HG02763 (cell line): Measurements from ENCODE around the gene AK4.

Experiments used
- ATAC-seq: cut with Tn5 transposase; IDR thresholded peaks from one replicate; pipeline ENCODE4 v1.9.1; 2021; ENCODE audit warnings: mild to moderate bottlenecking, moderate library complexity; ENCODE audit not compliant: unreplicated experiment

Gene AK4

DNA sequence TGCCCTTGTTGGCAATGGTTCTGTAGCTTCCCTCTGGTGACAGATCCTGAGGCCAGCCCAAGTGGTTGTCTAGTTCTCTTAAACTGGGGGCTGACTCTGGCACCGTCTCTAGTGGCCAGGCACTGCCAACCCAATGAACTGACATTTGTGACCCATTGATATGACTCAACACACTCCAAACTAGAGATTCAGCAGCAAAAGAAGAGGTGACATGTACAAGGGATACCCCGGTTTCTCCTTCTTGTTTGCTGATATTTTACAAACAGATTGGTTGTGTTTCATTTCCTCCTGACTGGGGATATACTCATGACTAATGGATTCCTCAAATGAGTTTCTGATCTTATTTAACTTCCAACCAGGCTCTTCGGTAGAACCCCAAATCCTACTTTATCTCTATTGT lies 95.5 kb downstream of the AK4 start:
- no peak for ATAC-seq

DNA sequence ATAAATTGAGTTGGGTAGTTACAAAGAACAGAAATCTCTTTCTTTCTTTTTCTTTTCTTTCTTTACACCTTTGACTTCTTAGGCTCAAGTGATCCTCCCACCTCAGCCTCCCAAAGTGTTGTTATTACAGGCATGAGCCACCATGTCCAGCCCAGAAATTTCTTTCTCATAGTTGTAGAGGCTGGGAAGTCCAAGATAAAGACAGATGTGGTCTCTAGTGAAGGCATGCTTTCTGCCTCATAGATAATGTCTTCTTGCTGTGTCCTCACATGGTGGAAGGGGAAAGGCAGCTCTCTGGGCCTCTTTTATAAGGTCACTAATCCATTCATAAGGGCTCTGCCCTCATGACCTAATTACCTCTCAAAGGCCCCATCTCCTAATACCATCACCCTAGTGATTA lies 97.3 kb downstream of the AK4 start:
- ATAC-seq, result no peak

DNA sequence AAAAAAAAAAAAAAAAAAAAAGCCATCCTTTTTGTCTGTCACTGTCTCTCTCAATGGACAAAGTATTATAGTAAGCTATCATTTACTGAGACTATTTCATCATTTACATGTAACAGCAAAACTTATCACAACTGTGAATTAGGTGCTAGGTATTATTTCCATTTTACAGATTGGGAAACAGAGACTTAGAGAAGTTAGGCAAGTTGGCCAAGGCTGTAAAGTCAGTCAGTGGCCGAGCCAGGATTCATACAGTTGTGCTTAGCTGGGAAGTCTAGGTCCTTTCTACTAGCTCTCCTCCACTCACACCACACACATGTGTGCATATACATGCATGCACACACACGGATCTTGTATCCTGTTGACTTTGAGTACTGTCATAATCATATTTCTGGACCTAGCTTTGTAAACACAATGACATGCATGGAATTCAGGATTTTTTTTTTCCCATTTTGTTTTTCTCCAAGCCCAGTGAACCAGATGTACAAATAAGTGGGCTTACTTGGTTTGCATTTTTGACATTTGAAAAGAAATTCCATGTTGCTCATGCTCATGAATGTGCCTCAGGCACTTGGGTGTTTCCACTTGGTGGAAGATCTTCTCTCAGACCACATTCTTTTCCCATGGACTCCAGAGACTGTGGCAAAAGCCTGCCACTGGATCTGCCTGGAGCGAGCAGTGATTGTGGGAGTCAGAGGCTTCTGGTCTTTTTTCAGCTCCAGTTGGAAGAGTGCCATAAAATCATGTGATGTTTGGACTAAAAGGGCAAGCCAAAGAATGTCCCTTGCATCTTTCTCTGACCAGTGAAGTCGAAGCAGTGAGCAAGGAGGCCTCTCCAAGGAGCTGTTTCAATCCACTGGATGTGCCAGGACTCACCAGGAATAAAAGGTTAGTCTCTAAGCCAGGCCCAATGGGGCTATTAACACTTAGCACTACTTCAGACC lies 99.7 kb downstream of the AK4 start:
- ATAC-seq, result no peak

DNA sequence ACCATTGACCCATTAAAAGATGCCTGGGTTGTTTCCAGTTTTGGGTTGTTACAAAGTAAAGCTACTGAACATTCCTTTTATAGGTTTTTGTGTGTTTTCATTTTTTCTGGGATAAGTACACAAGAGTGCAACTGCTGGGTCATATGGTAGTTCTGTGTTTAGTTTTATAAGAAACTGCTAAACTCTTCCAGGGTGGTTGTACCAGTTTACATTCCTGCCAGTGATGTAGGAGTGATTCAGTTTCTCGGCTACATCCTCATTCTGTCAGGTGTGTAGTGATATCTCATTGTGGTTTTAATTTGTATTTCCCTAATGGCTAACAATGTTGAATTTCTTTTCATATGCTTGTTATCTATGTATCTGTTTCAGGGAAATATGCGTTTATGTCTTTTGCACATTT lies 102.8 kb downstream of the AK4 start:
- no peak for ATAC-seq

DNA sequence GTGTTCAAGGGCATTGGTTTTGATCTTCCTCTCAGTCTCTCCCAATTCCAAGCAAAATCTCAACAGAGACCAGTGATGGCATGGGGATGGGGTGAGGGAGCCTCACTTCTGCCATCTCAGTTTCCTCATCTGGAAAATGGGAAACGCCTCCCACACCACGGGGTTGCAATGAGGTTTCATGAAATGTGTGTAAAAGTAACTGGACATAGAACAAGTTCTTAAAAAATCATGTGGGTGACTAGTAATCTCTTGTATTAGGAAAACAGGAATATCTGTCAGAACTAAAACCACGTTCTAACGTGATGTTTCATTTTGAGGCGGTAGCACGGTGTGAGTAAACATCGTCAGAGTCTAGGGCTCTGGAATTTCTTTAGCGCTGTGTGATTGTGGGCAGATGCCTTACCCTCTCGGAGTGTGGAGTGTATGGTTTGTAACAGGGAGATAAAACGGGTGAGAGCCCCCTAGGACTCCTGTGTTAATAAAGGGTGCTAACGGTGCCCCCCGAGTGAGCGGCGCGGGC lies 105.9 kb downstream of the AK4 start:
- peak; percentile 34 for ATAC-seq

DNA sequence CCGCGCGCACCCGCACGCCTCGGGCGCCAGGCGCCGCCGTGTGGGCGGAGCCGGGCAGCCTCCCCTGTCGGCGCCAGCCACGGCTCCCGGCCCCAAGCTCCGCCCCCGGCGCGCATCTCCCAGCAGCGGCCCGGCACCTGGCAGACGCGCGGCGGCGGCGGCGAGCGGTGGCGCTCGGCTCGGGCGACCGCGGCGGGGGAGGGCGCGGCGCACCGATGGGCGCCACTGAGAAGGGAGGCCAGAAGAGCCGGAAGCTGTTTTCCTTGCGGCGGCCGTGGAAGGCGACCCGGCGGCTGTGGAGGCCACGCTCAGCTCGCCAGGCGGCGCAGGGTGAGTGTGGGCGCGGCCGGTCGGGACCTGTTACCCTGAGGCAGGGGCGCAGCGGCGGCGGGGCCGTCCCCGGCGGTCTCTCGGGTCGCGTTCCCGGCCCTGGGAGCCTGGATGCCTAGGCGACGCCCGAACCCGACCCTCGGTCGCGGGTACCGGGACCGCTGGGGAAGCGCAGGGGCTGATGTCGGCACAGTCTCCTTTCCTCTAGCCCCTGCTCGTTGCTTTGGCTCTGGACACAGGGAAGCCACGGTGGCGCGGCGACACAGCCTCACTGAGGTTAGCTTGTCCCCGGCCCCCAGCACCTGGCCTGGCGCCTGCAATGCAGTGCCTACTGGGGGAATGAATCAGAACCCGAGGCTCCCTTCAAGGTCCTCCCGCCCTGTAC lies 106.5 kb downstream of the AK4 start:
- peak; percentile 96 for ATAC-seq

DNA sequence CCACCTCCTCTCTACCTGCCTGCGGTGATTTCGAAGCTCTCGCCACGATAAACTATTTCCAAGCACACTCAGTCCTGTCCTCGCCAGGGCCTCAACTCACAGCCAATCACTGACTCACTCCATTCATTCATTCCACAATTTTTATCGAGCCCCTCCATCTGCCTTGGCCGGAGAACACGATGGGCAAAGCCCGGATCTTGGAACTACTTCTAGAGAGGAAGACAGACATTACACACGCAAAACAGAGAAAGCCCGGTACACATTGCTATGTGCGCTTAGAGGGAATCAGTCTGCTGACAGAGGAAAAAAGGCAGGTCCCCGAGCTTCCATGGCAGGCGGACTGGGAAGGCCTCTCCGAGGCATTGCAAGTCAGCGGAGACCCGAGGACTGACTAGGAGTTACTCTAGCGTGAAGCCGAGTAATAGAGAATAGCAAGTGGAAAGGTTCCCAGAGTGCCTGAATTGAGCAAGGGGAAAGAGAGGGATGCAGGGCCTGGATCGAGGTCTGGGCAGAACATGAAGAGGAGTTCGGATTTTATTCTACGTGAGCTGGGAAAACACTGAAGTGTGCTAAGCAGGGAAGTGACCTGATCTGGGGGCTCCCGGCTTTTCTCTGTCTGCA lies 107.1 kb downstream of the AK4 start:
- no peak for ATAC-seq

DNA sequence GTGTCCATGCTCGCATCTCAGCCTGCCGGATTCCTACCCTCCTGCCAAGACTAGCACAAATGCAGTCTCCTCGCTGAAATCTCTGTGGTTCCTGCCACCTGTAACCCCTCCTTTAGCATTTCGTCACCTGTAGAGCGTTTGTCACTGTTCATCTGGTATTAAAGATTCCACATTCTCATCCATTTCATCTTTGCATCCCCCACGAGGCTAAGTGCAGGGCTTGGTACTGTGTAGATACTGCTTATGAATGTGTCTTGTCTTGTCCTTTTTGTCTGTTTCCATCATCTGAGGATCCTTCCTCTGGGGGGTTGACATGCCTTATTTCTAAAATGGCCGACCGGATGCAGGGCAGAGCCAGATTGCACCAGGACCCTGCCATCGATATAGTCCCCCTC lies 107.7 kb downstream of the AK4 start:
- ATAC-seq, result no peak

DNA sequence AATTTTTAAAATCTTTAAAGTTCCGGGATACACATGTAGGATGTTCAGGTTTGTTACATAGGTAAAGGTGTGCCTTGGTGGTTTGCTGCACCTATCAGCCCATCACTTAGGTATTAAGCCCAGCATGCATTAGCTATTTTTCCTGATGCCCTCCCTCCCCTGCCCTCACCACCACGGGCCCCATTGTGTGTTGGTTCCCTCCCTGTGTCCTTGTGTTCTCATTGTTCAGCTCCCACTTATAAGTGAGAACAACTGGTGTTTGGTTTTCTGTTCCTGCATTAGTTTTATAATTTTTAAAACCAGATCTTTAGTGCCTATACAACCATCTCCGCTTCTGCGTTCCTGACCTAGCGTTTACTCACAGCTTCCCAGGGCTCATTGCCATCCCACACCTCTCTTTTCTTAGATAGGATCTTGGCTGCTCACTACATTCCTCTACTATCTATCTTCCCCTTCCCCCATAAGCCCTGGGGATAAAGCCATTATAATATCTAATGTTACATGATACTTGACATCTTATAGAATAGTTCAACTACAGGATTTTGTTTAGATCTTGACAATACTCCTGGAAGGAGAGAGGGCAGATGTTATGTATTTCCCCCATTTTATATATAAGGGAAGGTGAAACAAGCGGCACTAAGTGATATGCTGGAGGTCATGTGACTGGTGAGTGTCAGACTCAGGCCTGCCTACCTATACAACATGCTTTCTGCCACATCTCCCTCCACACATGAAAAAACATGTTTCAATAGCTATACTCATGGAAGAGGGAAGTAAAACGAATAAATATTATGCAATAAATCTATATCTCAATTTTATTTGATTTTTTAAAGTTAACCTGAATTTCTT lies 109.1 kb downstream of the AK4 start:
- no peak for ATAC-seq

DNA sequence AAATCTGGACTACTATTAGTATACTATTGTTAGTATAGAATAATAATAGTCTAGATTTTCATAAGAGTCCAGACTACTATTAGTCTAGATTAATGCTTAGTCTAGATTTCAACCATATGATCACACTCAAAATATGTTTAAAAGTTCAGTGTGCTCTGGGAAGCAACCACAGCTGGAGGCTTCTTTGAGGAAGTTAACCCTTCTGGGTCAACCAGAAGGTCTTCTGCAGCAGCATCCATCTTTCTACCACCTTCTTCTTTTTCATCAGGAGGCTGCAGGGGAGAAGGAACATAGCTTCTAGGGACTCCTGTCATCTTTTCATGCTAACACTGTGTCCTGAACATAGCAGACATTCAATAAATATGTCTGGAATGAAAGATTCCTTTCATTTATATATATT lies 110.1 kb downstream of the AK4 start:
- no peak for ATAC-seq

DNA sequence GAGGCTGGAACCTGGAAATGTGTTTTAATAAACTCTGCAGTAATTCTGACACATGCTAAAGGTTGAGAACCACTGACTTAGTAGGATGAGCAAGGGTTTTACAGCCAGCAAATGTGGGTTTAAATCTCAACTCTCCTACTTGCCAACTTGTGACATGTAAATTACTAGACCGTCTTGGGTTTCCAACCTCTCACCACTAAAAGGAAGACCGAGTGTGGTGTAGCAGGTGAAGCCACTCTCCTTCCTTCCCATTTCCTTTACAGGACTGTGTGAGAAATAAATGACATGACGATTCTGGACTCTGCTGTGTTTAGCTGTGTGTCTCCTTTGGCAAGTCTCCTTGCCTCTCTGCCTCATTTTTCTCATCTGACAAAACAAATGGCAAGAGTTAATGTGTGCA lies 111.8 kb downstream of the AK4 start:
- no peak for ATAC-seq

DNA sequence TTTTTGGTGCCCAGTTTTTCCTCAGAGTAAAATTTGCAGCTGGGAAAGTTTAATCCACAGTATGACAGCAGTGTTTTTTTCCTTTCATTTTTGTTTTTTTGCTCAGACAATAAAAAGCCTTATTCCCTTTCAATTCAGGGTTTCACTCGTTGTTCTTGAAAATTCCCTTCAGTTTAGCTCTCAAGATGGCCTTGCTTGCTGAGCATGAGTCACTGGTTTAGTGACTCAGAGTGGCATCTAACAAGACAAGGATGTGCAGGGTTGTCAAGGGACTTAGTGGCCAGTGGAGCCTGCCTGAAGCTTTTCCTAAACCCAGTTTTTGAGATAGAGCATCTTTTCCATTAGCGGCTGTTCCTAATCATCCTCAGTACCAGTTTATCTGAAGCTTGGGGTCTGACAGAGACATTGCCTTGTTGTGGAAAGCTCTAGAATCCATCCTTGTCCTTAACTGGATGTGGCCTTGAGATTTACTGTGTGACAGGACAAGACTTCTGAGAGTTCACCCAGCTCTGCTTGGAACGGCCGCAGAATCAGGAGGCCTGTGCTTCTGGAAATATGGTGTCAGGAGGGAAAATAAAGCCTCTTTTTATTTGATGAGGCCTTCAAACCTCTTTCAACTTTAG lies 113.0 kb downstream of the AK4 start:
- peak; percentile 38 for ATAC-seq

DNA sequence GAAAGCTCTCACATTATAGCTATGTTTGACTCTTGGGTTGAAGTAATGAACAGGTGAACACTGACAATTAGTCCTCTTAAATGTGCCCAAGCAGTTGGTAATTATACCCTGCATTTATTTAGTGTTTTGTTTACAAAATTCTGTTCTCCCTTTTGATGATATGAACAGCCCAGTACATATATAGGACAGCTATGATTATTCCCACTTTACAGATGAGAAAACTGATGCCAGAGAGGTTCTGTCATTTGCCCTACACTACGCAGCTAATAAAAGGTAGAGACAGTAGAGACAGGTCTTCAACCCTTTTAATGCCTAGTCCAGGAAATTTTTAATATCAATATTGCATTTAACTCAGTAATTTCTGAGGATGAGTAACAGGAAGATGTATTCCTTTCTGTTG lies 115.3 kb downstream of the AK4 start:
- no peak for ATAC-seq

DNA sequence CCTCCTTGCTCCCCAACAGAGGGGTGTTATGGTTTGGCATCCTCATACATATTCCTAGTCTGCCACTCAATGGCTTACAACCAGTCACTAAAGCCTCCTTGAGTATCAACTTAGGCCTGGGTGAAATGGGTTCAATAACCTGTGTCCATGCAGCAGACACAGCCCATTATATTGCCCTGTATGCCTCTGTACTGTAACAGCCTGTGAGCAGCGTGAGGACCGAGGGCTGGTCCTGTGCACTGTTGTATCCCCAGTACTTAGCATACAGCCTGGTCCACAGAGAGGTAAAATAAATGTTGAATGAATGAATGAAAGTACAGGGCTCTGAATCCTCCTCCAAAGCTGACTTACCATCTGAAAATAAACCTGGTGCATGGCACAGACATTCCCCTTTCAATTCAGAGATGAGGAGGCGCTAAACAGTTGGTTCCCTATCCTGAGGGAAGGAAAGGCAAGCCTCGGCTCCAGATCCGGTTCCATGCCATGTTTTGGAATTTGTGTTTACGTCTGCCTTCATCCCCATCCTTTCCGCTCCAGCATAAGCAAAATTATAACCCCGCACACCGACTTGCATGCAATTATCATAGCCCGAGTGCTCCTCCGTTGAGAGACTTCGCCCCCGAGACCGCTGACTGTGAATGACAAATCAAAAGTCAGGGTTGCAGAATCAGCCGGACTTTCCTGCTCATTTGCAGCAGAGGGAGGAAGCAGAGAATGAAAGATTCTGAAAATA lies 116.4 kb downstream of the AK4 start:
- no peak for ATAC-seq

DNA sequence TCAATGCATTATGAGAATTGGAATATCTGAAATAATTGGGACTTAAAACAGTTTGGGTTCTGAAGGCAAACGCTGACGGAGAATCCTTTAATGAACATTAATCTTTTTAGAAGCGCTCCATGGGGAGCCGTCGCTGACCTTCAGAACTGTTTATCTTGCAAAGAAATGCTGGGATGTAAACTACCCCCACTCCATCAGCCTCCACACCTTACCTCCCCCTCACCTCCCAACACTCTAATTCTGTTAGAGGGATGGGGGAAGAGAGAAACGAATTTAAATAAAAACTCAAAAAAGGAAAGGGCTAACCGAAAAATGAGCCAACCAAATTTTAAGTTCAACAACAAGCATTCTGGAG lies 117.3 kb downstream of the AK4 start:
- ATAC-seq, result no peak

DNA sequence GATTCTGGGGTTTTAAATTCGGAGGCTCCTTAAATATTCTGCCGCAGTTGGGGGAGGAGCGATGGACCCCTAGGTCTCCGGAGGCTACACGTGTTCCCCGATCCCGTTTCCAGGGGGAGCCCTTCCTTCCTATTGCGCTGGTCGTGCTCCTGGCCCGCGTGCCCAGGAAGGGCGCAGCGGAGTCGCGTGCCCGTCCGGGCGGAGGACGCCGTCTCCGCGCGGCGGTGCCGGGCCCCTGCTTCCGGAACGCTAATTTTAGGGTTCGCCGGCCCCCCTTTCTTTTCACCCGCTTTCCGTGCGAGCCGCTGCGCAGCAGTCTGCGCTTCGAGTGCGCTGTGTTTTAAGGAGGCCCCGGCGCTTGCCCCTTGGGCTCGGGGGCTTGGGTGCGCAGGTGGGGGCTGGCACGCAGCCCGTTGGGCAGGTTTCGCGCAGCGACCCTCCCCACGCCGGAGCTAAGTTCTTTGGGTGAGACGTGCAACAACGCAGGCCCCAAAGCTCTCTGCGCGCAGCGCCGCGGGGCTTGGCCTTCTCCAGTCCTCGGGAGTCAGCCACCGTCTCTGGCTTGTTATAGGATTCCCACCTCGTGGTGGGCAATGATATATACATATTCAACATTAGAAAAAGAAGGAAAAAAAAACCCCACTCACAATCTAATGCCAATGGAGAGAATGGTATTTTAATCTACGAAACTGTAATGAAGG lies 117.8 kb downstream of the AK4 start:
- ATAC-seq, result no peak

DNA sequence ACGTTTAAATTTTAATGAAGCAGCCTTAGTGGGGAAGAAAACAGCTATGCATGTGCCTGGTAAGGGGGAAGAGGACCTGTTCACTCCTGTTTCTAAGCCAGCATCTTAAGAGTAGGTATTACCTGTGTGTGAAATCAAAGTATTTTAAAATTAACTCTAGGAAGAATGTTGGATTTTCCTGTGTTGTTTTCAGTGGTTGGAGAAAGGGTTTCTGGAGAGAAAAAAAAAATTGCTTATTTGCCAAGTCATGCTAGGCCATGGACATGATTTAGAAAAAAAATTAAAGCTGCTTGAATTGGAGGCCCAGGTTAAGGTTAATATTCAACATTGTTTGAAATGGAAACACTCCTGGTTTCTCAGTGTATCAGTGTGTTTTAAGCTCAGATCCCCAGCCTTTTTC lies 118.5 kb downstream of the AK4 start:
- no peak for ATAC-seq

DNA sequence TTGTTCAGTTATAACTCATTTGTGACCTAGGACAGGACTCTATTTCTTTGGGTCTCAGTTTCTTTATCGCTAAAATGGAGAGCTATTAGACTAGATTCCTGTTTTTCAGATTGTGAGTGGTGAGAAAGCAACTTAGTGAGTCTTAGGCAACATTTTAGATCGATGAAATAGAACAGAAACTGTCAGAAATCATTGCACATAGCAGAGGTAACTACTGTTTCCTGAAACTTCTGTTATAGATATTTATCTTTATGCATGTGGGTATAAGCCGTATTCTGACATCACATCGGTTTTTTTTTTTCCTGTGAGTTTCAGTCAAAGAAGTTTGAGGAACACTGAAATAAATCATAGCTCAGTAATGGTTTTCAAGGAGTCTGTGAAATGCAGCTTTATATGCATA lies 119.3 kb downstream of the AK4 start:
- ATAC-seq, result no peak

DNA sequence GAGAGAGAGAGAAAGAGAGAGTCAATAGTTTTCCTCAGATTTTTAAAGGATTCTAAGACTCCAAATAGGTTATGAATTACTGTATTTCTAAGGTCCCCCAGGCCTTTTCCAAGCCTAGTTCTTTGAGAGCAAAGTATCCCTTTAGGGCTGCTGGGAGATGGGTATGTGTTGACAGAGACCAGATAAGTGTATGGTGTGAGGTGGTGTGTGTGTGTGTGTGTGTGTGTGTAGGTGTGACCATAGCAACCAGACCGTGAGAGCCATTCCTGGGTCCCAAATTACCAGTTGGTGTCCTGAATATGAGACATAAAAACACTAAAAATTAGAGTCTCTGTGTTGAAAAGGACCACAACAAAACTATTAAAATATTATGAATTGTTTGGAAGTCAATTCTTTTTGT lies 119.7 kb downstream of the AK4 start:
- no peak for ATAC-seq
